CD14-positive monocyte (primary cell): Measurements from ENCODE around the gene ADD2. TPM values are rescaled to one million over a fixed set of nuclear protein-coding genes. Genes with fewer than 3 reads are reported as not detected.
"Not testable (repeated sequence)": the region's sequence is repeated elsewhere in the genome, so short reads cannot be mapped to it uniquely, and the experiment has no call there.

ENCODE experiments used
- DNase-seq, 3 donors: peaks; one replicate each; pipeline ENCODE4 v3.0.0-alpha.2; 2011 to 2022
- H2AFZ ChIP-seq: 2 replicates; pipeline ENCODE4 v1.6.0; 2012; ENCODE audit warnings: mild to moderate bottlenecking, low read depth, low read length, inconsistent platforms; ENCODE audit not compliant: insufficient read depth, poor library complexity, severe bottlenecking
- H3K27ac ChIP-seq, 2 donors: 1 replicate in 1 of 2; 2 replicates in 1 of 2; pipeline ENCODE4 v1.5.1; 2012 to 2013; ENCODE audit warnings: low read length in 2 of 2, control low read depth in 1 of 2, inconsistent platforms in 1 of 2, low read depth in 1 of 2, mild to moderate bottlenecking in 1 of 2
- H3K27me3 ChIP-seq, 2 donors: one replicate each; pipeline versions ENCODE4 v1.6.0 to v1.6.1; 2011 to 2013; ENCODE audit warnings: low read length in 2 of 2; ENCODE audit not compliant: control insufficient read depth in 2 of 2, insufficient read depth in 2 of 2
- H3K36me3 ChIP-seq, 2 donors: replicated peaks in 1 of 2; 1 replicate in 1 of 2; 2 replicates in 1 of 2; pipeline versions ENCODE4 v1.5.1 to v1.6.1; 2012 to 2013; ENCODE audit warnings: low read length in 2 of 2, control low read depth in 1 of 2, inconsistent platforms in 1 of 2, mild to moderate bottlenecking in 1 of 2; ENCODE audit not compliant: insufficient read depth in 2 of 2, control insufficient read depth in 1 of 2
- H3K4me1 ChIP-seq, 2 donors: 1 replicate in 1 of 2; 2 replicates in 1 of 2; pipeline versions ENCODE4 v1.5.1 to v1.6.1; 2012 to 2013; ENCODE audit warnings: low read length in 2 of 2, control low read depth in 1 of 2, inconsistent platforms in 1 of 2, mild to moderate bottlenecking in 1 of 2, moderate library complexity in 1 of 2; ENCODE audit not compliant: insufficient read depth in 2 of 2, control insufficient read depth in 1 of 2
- H3K4me2 ChIP-seq: replicated peaks from 2 replicates; pipeline ENCODE3; 2012; ENCODE audit warnings: low read length, moderate library complexity, mild to moderate bottlenecking; ENCODE audit not compliant: poor library complexity, severe bottlenecking; ENCODE audit errors: extremely low read depth
- H3K4me3 ChIP-seq, 3 experiments: fragments of 200-600 bp in 1 of 3; sonication (generic) in 1 of 3; replicated peaks in 1 of 3; 1 replicate in 2 of 3; 2 replicates in 1 of 3; pipeline ENCODE4 v1.5.1; 2011 to 2013; ENCODE audit warnings: low read length in 3 of 3, mild to moderate bottlenecking in 3 of 3, control low read depth in 2 of 3, low read depth in 2 of 3, inconsistent platforms in 1 of 3, moderate library complexity in 1 of 3
- H3K79me2 ChIP-seq: 2 replicates; pipeline ENCODE4 v1.6.0; 2012; ENCODE audit warnings: mild to moderate bottlenecking, control low read depth, inconsistent platforms, low read length, moderate library complexity; ENCODE audit not compliant: insufficient read depth
- H3K9ac ChIP-seq: 2 replicates; pipeline ENCODE4 v1.6.0; 2017; ENCODE audit warnings: low read length, mild to moderate bottlenecking; ENCODE audit not compliant: insufficient read depth, poor library complexity, severe bottlenecking
- H3K9me3 ChIP-seq, 2 donors: replicated peaks in 1 of 2; 1 replicate in 1 of 2; 2 replicates in 1 of 2; pipeline versions ENCODE4 v1.5.1 to v1.6.1; 2012 to 2013; ENCODE audit warnings: low read length in 2 of 2, control low read depth in 1 of 2; ENCODE audit not compliant: control insufficient read depth in 1 of 2, insufficient read depth in 1 of 2
- H4K20me1 ChIP-seq: 2 replicates; pipeline ENCODE4 v1.6.0; 2012; ENCODE audit warnings: mild to moderate bottlenecking, low read length, control low read depth, moderate library complexity; ENCODE audit not compliant: insufficient read depth
- H3K27ac Mint-ChIP-seq, 7 donors: one replicate each; pipeline ENCODE4 v1.8.0; 2020; ENCODE audit warnings: mild to moderate bottlenecking in 7 of 7, mixed read lengths in 7 of 7, moderate library complexity in 6 of 7, inconsistent platforms in 2 of 7
- H3K27me3 Mint-ChIP-seq, 3 donors: one replicate each; pipeline ENCODE4 v1.8.0; 2021 to 2022; ENCODE audit warnings: low read depth in 3 of 3, mild to moderate bottlenecking in 3 of 3, mixed read lengths in 3 of 3, moderate library complexity in 3 of 3, inconsistent platforms in 1 of 3
- H3K36me3 Mint-ChIP-seq, 2 donors: one replicate each; pipeline ENCODE4 v1.8.0; 2020; ENCODE audit warnings: mixed read lengths in 2 of 2, inconsistent platforms in 1 of 2, mild to moderate bottlenecking in 1 of 2
- H3K4me1 Mint-ChIP-seq: one replicate; pipeline ENCODE4 v1.8.0; 2020; ENCODE audit warnings: mild to moderate bottlenecking, mixed read lengths
- H3K4me3 Mint-ChIP-seq, 2 donors: one replicate each; pipeline ENCODE4 v1.8.0; 2020; ENCODE audit warnings: mild to moderate bottlenecking in 2 of 2, mixed read lengths in 2 of 2, moderate library complexity in 1 of 2
- H3K9me3 Mint-ChIP-seq, 7 donors: one replicate each; pipeline ENCODE4 v1.8.0; 2020 to 2022; ENCODE audit warnings: mixed read lengths in 7 of 7, mild to moderate bottlenecking in 6 of 7, moderate library complexity in 6 of 7, inconsistent platforms in 2 of 7
- CTCF ChIP-seq: fragments of 200-600 bp; IDR thresholded peaks from one replicate; pipeline ENCODE4 v1.8.0; 2022; ENCODE audit warnings: antibody characterized with exemption, mild to moderate bottlenecking
- WGBS: methylation state at CpG from one replicate; pipeline ENCODE4 v1.1.5; 2013; ENCODE audit warnings: missing lambda C conversion rate; ENCODE audit not compliant: insufficient coverage; 5-methylcytosine and 5-hydroxymethylcytosine counted together
- intact Hi-C, 2 donors: fragments of 100-400 bp; cut with micrococcal nuclease; formaldehyde crosslinking; loops; one replicate each; pipeline versions ENCODE4 v1.15.0 to v1.15.1; 2023
- polyA plus RNA-seq, 3 donors: library from polyadenylated mRNA; depleted of rRNA in 1 of 3; unstranded in 2 of 3; stranded (reverse) in 1 of 3; fragments of 300-500 nt in 2 of 3; fragments of >200 nt in 1 of 3; fragmentation: Illumina TruSeq in 2 of 3; gene quantifications; 1 replicate in 2 of 3; 2 replicates in 1 of 3; pipeline ENCODE4 v1.2.3, GENCODE V29; 2012 to 2021

Gene ADD2
- polyA plus RNA-seq, 3 donors, result 0.18 to 0.56 (median 0.26) TPM

- no peaks in the 10 kb centered on the region for H3K36me3 Mint-ChIP-seq
- H3K9me3 ChIP-seq, result no peaks in the 10 kb centered on the region
- no peak overlapping the region for H3K27ac ChIP-seq
- H3K4me3 ChIP-seq, result no peak overlapping the region
- no peak overlapping the region for H3K4me3 Mint-ChIP-seq
- H3K27ac Mint-ChIP-seq, result peak overlapping the region in 1 of 7 donors; percentile 60
- WGBS, result 60% methylated on average over 1 of the region's 2 CpGs
- intact Hi-C loops, result no loop called here
- no peaks in the 10 kb centered on the region for H4K20me1 ChIP-seq
- no peak overlapping the region for H2AFZ ChIP-seq
- no peaks in the 10 kb centered on the region for H3K27me3 ChIP-seq
- H3K9ac ChIP-seq, result no peak overlapping the region
- H3K27me3 Mint-ChIP-seq, result peaks cover 0 to 3% (median 2%) of the 10 kb centered on the region in 3 donors
- H3K4me1 ChIP-seq, result no peaks in the 10 kb centered on the region
- no peaks in the 10 kb centered on the region for H3K9me3 Mint-ChIP-seq
- H3K4me1 Mint-ChIP-seq, result peaks cover 3% of the 10 kb centered on the region
- H3K79me2 ChIP-seq, result no peaks in the 10 kb centered on the region
- H3K4me2 ChIP-seq, result no peak overlapping the region
- no peaks in the 10 kb centered on the region for H3K36me3 ChIP-seq
- DNase-seq, result no peak
- TF ChIP-seq CTCF, result no peak
These were observed 140.6 kb downstream of the ADD2 start for GRCh38 chr2:70627211-70627898.

- H3K4me1 ChIP-seq, result no peaks in the 10 kb centered on the region
- H3K79me2 ChIP-seq, result no peaks in the 10 kb centered on the region
- peak overlapping the region; percentile 11 for H3K4me2 ChIP-seq
- Mint-ChIP-seq H3K27ac (no peak overlapping the region), H3K4me3 (peak overlapping the region in 1 of 2 donors; percentile 58), H3K27me3 (peaks cover 3 to 6% (median 3%) of the 10 kb centered on the region in 3 donors), H3K36me3 (no peaks in the 10 kb centered on the region), H3K4me1 (no peaks in the 10 kb centered on the region), H3K9me3 (no peaks in the 10 kb centered on the region)
- intact Hi-C loops, result no loop called here
- no peaks in the 10 kb centered on the region for H3K27me3 ChIP-seq
- no peak overlapping the region for H3K27ac ChIP-seq
- no peaks in the 10 kb centered on the region for H3K9me3 ChIP-seq
- no peak for TF ChIP-seq CTCF
- DNase-seq, result no peak
- 93% methylated on average over 6 of the region's 13 CpGs for WGBS
- no peak overlapping the region for H3K9ac ChIP-seq
- no peaks in the 10 kb centered on the region for H4K20me1 ChIP-seq
- peak overlapping the region in 1 of 3 experiments; percentile 14 for H3K4me3 ChIP-seq
- H3K36me3 ChIP-seq, result no peaks in the 10 kb centered on the region
- H2AFZ ChIP-seq, result peak overlapping the region; percentile 46
These were observed 141.6 kb downstream of the ADD2 start for GRCh38 chr2:70626254-70626990.

GRCh38 chr2:70621536-70621935, 146.5 kb downstream of the ADD2 start:
- H3K4me3 ChIP-seq, H3K4me1 Mint-ChIP-seq: not testable (repeated sequence)
- 93% methylated on average over 6 of the region's 6 CpGs for WGBS

More at GRCh38 chr2:70621536-70621935, 146.5 kb downstream of the ADD2 start:
- H3K9me3 Mint-ChIP-seq, H3K9me3 ChIP-seq, H3K9ac ChIP-seq, H3K79me2 ChIP-seq, H3K27ac Mint-ChIP-seq, H3K4me1 ChIP-seq, H3K27ac ChIP-seq, DNase-seq, H3K27me3 ChIP-seq, H3K36me3 ChIP-seq, H3K36me3 Mint-ChIP-seq, H4K20me1 ChIP-seq, H3K4me2 ChIP-seq, H3K4me3 Mint-ChIP-seq, intact Hi-C loops, H2AFZ ChIP-seq: not testable (repeated sequence)
- peaks cover 4 to 21% (median 20%) of the 10 kb centered on the region in 3 donors for H3K27me3 Mint-ChIP-seq
